G401.6 (cell line): ENCODE measurements around the gene FAM219A.
"Not testable (repeated sequence)": the region's sequence is repeated elsewhere in the genome, so short reads cannot be mapped to it uniquely, and the experiment has no call there.

Experiments
- FAIRE-seq: peaks from 2 replicates; lab custom pipeline; 2012; peaks lifted over from hg19 to GRCh38; lab: Jason Lieb, UNC

FAM219A gene

DNA sequence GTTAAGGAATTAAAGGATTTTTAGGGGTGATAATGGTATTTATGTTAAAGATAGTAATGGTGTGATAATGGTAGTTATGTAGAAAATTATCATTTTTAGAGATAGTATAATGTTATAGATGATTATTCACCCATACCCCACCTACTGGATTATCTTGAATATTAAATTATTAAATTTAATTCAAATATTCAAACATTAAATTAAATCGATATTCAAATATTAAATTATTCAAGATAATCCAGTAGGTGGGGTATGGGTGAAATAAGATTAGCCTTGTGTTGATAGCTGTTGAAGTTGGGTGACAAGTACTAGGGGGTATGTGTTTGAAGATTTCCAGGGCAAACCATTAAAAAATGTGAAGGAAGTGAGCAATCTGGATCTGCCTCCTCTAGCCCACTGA lies 15.6 kb downstream of the FAM219A start:
- no peak for FAIRE-seq

DNA sequence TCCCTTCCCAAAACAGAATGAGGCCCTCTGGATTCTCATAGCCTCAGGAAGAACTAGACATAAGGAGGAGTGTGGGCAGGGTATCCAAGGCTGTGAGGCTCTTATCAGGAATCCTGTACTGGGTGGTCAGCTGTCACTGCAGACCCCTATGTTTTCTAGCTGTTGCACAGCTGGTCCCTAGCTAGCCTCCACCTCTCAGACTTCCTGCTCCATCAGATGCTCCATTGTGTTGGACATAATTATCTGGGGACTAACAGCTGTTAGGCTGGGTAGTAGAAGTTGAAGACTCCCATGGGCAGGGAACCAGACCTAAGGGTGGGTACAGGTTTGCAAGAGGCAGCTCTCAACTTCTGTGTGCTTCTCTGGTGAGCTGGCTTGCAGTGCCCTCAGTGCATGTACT lies 18.4 kb downstream of the FAM219A start:
- no peak for FAIRE-seq

DNA sequence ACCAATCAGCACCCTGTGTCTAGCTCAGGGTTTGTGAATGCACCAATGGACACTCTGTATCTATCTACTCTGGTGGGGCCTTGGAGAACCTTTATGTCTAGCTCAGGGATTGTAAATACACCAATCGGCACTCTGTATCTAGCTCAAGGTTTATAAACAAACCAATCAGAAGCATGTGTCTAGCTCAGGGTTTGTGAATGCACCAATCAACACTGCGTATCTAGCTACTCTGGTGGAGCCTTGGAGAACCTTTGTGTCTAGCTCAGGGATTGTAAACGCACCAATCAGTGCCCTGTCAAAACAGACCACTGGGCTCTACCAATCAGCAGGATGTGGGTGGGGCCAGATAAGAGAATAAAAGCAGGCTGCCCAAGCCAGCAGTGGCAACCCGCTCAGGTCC lies 19.9 kb downstream of the FAM219A start:
- FAIRE-seq, result not testable (repeated sequence)

DNA sequence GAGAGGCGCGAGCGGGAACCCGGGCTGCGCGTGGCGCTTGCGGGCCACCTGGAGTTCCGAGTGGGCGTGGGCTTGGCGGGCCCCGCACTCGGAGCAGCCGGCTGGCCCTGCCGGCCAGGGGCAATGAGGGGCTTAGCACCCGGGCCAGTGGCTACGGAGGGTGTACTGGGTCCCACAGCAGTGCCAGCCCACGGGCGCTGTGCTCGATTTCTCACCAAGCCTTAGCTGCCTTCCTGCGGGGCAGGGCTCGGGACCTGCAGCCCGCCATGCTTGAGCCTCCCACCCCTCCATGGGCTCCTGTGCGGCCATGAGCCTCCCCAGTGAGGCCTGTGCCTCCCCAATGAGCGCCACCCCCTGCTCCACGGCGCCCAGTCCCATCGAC lies 20.5 kb downstream of the FAM219A start:
- FAIRE-seq, result not testable (repeated sequence)

DNA sequence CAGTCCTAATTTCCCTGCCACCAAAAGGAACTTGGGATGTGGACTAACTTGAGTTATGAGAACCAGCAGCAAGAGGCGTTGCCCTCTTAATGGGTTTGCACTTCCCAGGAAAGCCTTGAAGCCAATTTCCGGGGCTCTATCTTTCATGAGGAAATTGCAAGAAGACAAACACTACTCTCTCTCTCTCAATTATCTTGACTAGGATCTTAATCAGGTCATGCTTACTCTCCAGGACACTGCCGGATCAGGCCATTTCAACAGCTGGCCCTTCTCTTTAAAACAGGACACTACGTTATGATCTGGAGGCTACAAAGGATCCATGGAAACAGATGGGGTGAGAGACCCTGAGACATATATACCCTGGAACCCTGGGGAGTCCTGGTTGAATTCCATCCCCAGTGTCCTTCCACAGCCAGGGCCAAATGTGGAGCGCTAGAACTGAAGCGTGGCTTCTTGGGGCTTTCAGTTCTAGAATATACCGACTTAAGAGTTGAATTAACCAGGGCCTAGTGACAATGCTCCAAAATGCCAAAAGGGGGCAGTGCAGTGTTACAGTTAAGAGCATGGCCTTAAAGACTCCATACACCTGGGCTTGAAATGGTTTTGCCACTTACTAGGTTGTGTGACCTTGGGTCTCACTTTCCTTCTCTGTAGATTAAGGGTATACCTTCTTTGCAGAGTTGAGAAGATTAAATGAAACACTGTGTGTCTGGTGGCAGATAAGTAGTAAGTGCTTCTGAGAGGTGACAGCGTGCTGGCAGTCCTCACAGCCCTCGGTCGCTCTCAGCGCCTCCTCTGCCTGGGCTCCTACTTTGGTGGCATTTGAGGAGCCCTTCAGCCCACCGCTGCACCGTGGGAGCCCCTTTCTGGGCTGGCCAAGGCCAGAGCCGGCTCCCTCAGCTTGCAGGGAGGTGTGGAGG lies 21.1 kb downstream of the FAM219A start:
- peak; percentile 88 for FAIRE-seq

DNA sequence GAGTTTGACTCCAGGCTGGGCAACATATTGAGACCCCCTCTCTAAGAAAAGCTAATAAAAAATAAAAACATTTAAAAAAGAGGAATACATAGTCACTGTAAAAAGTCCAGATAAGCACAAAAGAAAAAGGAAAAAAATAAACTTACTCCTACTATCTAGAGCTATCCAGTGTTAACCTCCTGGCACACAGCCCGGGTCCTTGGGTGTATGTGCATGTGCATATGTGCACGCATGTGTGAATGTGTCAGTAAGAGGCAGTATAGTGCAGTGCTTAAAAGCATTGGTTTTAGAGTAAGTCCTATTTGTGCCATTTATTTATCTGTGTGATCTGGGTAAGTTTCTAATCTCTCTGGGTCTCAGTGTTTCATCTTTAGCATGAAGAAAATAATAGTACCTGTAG lies 26.7 kb downstream of the FAM219A start:
- no peak for FAIRE-seq

DNA sequence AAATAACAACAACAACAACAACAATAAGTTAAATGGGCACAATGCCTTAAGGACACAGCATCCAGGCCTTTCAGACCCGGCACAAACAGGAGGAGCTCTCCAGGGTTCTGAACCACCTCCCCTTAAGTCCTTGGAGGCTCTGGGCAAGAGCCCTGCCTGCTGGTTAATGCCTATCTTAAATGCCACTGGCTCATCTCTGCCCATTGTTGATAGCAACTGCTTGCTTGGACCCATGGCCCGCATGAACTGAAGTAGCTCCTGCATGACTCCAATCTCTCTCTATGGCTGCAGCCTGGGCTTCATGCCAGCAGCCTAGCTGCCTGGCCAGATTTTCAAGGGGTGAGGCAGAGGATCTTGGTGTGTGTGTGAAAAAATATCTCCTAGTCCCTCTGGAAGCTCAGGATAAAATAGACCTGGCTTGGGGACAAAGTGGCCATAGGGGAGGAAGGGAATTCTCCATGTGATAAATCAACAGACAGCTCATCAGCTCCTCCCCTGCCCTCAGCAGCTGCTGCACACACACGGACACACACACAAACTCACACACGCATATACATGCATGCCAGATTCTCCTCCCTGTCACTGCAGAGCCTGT lies 27.4 kb downstream of the FAM219A start:
- FAIRE-seq, result no peak

DNA sequence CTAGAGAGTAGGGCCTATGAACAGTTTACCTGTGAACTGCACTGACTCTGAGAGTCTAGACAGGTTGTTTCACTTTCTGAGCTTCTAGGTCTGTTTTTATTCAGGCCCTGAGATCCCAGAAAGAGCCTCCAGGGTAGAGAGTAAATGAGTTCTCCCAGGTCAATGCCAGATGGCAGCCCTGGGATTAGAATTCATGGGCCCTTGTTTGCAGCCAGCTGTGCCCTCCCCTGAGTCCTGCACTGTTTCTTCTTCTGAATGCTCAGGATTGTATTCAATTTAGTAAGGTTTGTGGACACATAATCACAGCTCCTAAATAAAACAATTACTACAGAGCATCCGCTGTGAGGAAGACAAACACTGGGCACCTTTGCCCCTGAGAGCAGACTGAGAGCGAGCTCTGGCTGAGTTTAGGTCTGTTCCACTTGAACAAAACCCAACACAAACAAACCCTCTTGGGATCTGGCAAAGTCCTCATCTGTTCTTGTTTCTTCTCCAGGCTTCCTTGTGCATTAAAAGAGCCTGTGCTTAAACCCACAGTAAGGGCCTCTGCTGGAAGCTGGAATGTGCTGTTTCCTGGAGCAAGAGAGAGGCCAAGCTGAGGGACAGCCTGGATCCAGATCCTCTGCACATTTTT lies 29.9 kb downstream of the FAM219A start:
- no peak for FAIRE-seq

DNA sequence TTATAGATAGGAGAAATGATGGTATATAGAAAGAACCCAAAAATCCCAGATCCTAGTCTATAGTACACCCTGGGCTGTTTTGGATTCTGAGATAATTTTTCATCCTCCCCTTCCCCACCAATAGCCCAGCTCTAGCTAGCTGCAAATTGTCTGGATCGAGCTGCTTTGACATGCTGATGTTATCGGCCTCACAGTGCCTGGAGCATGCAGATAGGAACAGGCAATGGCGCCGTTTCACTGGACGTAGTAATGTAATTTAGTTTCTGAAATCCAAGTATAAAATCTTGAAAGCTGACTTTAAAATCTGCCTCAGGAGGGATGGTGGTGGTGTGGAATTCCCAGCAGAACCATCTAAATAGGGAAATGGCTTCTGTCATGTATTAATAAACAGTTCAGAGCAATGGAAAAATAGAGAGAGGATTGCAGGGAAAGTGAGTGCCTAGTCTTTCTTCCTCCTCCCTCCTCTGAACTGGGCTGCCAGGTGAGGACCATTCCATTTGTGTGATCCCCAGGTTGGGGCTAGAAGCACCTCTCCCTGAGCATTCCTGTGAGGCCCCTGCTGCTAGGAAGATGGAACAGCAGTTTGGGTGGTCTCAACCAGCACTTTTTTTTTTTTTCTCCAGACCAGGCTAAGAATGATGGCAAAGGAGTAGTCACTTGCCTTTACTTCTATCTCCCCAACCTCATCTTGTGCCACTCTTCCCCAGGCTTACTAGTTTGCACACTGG lies 31.9 kb downstream of the FAM219A start:
- no peak for FAIRE-seq

DNA sequence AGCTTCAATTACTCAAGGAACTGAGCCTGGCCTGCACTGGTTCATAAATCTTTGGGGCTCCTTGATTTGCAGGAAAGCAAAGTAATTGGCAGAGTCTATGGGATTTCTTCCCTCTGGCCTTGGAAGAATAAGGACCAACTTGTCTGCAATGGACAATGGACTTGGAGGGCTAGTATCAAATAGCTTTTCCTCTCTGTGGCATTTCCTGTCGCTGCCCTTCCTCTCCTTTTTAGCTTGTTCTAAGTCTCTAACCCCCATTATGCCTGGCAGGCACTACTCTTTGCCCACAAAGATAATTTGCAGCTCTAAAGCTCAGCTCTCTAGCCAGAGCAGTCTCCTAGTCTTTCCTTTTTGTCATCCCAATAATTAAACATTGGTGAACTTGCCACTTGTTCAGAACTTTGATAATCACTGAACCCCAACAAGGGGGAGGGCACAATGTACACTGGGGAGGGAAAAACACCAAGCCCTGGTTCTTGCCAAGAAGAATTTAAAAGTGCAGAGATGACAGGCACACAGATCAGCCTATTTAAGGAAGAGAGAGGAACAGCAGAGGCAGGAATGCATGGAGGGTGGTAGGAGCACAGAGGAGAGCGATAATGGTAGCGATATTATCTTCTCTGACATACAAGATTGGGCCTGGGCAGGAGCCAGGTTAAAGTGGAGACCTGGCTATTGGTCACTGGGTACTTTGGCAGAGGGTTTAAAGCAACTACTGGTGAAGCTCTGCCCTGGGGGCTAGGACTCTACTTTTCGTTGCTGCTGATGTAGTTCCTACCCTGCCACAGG lies 38.5 kb downstream of the FAM219A start:
- no peak for FAIRE-seq

DNA sequence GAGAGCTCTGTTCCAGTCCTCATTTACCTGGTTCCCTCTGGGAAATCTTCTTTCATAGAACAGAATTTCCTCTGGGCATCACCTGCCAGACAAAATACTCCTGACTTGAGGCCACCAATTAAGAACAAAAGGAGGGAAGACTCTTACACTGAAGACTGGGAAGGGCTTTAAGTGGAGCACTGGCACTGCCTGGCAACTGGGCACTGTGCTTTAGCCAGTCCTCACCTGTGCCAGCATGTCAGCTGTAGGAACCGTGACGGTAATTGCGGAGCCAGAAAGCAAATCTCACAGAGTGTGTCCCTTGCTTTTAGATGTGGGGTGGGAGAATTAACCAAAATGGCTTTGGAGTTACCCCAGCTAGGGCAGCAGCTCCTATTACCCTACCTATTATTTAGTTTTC lies 40.6 kb downstream of the FAM219A start:
- no peak for FAIRE-seq

DNA sequence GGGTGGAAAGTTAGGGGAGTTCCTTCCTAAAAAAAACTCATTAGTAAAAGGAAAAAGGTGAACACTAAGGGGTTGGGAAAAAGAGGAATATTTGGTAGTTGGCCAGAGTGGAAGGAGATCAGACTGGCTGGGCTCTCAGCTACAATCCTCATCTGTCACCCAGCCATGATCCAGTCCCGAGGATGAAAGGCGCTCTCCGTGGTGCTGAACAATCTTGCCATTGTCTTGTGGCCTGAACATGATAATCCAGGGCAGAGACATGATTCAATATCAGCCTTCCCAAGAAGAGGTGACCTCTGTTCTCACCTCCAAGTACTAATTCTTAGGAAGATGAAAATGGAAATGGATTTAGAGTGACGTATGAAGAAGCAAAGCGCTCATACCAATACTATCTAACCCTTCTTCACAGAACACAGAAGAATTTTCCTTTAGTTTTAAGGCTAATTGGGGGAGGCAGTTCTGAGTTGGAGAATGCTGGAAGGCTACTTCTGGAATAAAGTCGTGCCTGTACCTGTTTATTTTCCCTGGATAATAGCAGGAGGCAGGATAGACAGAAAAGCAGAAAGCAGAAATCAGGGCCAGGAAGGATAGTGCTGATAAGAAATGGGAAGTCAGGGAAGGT lies 45.0 kb downstream of the FAM219A start:
- no peak for FAIRE-seq

DNA sequence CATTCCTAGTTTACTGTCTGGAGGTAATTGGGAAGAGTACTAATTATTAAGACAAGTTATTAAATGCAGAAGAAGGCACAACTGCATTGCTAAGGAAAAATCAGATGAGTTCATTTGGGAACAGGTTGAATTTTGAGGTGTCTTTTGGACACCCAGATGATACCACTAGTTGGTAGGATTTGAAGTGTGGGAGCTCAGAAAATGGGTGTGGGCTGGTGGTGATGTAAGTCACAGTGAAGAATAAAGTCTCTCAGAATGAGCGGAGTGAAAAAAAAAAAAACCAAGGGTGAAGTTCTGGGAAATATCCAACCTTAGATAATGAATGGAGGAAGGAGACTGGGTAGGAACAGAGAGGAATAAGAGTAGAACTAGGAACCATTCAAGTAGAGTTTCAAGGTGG lies 46.0 kb downstream of the FAM219A start:
- no peak for FAIRE-seq

DNA sequence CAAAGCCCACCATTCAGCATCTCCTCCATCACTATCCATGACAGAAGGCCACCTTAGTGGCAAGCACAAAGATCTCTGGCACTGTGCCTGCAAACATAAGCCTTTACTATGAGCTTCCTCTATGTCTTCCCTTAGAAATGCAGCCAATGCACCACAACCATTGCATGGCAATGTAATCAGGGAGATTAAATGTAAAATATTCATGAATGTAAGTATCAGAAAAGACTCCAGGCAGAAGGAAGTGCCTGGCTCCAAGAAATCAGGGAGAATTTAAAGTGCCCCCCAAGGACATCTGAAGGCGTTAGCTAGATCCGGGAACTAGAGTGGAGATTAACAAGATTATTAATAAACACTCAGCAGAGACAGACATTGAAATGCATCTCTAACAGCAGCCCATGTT lies 49.2 kb downstream of the FAM219A start:
- no peak for FAIRE-seq

DNA sequence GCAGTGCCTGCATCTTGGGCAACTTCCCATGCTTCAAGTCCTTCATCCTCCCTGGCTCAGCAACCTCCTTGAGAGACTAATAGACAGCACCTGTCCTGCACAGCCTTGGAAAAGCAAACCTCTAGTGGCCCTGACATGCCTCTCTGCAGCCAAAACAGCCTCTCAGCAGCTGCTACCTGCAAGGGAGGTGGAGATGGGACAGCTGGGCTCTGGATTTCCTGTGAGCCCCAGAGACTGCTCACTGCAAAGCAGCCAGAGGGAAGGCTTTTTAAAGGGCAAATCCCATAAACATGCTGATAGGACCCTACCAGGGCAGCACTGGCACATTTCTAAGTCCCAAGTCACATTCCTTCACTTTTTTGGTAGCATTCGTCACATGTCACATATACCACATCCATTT lies 50.2 kb downstream of the FAM219A start:
- FAIRE-seq, result no peak

DNA sequence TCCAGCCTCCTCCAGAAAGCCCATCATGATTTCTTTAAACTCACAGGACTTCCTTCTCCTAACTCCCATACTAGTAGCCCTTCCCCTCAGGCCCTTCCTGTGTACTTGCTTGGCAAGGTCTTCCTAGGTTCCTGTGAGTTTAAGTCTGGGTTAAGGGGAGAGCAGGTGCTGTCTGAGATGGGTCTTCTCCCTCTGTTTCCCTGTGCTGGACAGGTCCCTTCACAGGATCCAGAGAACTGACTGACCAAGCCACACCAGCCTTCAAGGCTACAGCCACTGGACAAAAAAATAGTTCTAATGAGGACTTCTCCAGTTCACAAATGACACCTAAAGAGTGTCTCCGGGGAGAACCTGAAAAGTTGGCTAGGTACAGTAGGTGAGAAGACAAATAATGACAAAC lies 52.2 kb downstream of the FAM219A start:
- FAIRE-seq, result no peak

DNA sequence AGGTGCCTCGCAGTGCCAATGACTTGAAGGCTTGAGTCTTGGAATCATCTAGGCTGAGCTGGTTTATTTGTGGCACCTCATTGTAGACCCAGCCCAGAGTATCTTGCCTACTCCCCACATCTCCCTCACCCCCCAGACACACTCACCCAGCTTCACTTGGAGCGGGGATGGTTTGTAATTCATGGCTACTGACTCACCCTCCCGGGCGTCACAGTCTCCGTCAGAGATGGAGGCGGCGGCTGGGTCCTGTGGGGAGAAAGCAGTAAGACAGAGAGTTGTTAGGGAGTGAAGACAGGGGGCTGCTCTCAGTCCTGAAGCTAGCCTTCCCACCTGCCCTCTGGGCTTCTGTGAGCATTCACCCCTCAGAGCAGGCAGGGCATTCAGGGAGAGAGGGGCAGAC lies 52.7 kb downstream of the FAM219A start:
- FAIRE-seq, result no peak

DNA sequence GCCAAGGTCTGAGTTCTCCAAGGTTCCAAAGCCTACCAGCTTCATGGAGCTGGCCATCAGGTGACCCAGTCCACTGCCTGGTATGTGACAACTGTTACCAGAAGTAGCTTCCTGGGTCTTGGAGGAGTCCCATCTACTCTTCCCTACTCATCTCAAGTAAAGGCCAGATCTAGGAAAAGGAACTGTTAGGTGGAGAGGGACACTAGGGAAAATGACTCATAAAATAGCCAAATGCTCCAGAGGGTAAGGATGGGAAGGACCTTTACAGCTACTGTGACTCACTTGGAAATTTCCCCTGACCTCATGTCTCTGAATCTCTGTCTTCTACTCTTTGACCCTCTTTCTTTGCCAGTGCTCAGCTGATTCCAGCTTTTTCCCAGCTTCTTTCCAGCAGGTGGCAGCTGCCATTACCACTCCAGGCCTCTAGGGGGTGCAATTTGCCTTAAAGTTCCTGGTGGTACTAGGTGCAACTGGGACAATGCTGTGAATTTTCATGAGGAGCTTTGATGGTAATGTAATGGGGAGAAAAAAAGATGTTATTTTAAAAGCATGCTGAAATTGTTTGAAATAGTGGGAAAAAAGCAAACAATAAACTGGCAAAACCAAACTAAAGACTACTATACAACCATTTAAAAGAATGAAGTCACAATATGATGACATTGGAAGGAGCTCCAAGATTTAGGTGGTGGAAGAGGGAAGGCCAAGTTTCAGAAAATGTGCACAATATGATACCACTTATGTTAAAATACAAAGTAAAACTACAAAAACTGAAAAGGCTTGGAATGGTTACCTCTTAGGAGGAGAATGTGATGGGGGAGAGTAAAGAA lies 54.6 kb downstream of the FAM219A start:
- FAIRE-seq, result peak; percentile 91

DNA sequence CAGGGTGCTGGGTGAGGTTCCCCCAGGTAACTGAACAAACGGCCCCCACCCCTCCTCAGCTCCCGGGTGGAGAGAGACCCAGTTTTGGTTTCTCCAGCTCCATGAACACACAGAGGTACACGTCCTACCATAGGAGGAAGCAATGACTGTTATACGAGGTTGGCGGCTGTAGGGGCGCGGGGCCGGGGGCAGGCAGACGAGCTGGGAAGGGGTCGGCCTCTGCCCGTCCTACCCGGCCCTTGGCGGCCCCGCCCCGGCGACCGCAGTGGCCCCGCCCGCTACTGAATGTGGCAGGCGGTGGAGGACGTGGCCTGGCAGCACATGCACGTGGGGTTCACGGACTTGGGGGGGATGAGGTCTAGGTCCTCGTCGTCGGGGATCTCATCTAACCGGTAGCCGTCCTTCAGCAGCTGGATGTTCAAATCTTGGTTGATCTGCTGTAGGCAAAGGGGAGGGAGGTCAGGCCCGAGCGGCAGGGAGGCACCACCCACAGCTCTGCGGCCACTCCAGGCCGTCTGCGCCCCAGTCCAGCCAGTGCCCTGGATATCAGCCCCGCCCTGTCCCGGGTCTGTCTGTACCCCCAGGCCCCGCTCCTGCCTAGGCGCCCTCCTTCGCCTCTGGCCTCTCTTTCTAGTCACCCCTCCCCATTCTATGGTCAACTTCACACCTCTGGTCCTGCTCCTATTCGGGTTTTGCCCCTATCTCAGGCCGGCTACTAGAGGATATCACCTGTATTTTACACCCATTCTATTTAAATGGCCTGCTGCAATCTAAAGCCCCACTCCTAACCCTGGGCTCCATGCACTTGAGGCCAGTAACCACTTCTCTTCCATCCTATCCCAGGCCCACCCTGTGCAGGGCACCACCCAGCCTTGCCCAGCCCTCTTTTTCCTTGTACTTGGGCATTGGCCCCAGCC lies 57.4 kb downstream of the FAM219A start:
- FAIRE-seq, result no peak

DNA sequence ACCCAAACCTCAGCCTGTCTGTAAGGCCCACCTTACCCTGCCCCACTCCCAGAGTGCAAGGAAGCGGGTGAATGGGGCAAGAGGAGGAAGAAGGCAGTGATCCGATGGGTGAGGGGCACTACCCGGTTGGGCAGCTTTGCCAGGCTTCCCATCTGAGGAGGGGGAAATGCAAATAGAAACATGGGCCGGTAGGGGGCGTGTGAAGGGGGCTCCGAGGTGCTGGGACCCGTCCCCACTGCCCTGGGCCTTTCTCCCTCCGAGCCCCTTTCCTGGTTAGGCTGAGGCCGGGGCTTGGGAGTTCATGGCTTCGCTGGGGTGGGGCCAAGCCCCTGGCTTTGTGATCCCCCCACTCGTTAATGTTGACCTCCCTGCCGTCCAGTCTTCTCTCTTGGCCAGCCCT lies 58.1 kb downstream of the FAM219A start:
- FAIRE-seq, result no peak
